Tibial nerve (tissue), 4 donors: Measurements from ENCODE around the gene POLR3GL.

Experiments used
- CTCF ChIP-seq, 5 experiments: fragments of 200-600 bp in 3 of 5; fragments of 450-650 bp in 2 of 5; sonication (generic) in 3 of 5; IDR thresholded peaks; one replicate each; pipeline ENCODE4 v1.5.1; 2016 to 2019; ENCODE audit warnings: antibody characterized with exemption in 5 of 5, mild to moderate bottlenecking in 3 of 5, moderate library complexity in 2 of 5
- EP300 ChIP-seq, 2 donors: sonication (generic); formaldehyde crosslinking; IDR thresholded peaks; one replicate each; pipeline ENCODE4 v1.6.1; 2017; ENCODE audit warnings: antibody characterized with exemption in 2 of 2, mild to moderate bottlenecking in 1 of 2
- POLR2A ChIP-seq, 2 donors: fragments of 450-650 bp; IDR thresholded peaks; one replicate each; pipeline ENCODE4 v1.6.1; 2017; ENCODE audit warnings: antibody characterized with exemption in 2 of 2, mild to moderate bottlenecking in 2 of 2, moderate library complexity in 2 of 2

GRCh38 chr1:145992502-145992936, 28.0 kb downstream of the POLR3GL start:
- TF ChIP-seq POLR2A (IDR thresholded peaks at IDR 0.05) (peak in 1 of 2 donors; percentile 3), CTCF (IDR thresholded peaks at IDR 0.05) (no peak), EP300 (IDR thresholded peaks at IDR 0.05) (peak in 1 of 2 donors; percentile 63)
